OCI-LY7 (cell line): ENCODE measurements around the gene TENT5D.
"Not testable (repeated sequence)": the region's sequence is repeated elsewhere in the genome, so short reads cannot be mapped to it uniquely, and the experiment has no call there.

Source experiments
- EZH2phosphoT487 ChIP-seq: fragments of 200-600 bp; sonication (generic); IDR thresholded peaks from 2 replicates; pipeline ENCODE4 v1.6.1; 2018; ENCODE audit warnings: low read depth, borderline replicate concordance, mild to moderate bottlenecking, mixed run types, antibody characterized with exemption, low read length, moderate library complexity, mixed read lengths
- TF ChIP-seq, protein P1 (sequence below): fragments of 200-600 bp; sonication (generic); conservative IDR thresholded peaks from 2 replicates; pipeline ENCODE4 v1.5.1; 2014; ENCODE audit warnings: mild to moderate bottlenecking, antibody characterized with exemption, low read length, moderate library complexity, mixed read lengths

DNA sequence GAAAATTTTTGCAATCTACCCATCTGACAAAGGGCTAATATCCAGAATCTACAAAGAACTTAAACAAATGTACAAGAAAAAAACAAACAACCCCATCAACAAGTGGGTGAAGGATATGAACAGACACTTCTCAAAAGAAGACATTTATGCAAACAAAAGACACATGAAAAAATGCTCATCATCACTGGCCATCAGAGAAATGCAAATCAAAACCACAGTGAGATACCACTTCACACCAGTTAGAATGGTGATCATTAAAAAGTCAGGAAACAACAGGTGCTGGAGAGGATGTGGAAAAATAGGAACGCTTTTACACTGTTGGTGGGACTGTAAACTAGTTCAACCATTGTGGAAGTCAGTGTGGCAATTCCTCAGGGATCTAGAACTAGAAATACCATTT is 34.6 kb upstream of the TENT5D start:
- TF ChIP-seq EZH2phosphoT487 = not testable (repeated sequence)
- TF ChIP-seq, protein P1, sequence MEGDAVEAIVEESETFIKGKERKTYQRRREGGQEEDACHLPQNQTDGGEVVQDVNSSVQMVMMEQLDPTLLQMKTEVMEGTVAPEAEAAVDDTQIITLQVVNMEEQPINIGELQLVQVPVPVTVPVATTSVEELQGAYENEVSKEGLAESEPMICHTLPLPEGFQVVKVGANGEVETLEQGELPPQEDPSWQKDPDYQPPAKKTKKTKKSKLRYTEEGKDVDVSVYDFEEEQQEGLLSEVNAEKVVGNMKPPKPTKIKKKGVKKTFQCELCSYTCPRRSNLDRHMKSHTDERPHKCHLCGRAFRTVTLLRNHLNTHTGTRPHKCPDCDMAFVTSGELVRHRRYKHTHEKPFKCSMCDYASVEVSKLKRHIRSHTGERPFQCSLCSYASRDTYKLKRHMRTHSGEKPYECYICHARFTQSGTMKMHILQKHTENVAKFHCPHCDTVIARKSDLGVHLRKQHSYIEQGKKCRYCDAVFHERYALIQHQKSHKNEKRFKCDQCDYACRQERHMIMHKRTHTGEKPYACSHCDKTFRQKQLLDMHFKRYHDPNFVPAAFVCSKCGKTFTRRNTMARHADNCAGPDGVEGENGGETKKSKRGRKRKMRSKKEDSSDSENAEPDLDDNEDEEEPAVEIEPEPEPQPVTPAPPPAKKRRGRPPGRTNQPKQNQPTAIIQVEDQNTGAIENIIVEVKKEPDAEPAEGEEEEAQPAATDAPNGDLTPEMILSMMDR = not testable (repeated sequence)
